ENCODE data around the gene HUNK. TPM values are rescaled to one million over a fixed set of nuclear protein-coding genes. Genes with fewer than 3 reads are reported as not detected.

The HUNK gene
- total and polyA plus RNA-seq, 2 experiments from 2014 or later, result 1.6 to 5.1 TPM

GRCh38 chr21:32021319-32021994 is 148.6 kb downstream of the HUNK start:
- Histone ChIP-seq H3K4me2 (no peak overlapping the region), H3K79me2 (replicated peaks; ENCODE audit: insufficient read depth) (no peaks in the 10 kb centered on the region), H4K20me1 (replicated peaks; ENCODE audit: insufficient read depth) (no peaks in the 10 kb centered on the region), H3K27me3 (ENCODE audit: insufficient read depth) (no peaks in the 10 kb centered on the region), H3K36me3 (ENCODE audit: insufficient read depth) (no peaks in the 10 kb centered on the region), H3K4me1 (ENCODE audit: insufficient read depth) (no peaks in the 10 kb centered on the region), H3K4me3 (no peak overlapping the region), H3F3A (replicated peaks; ENCODE audit: low read depth) (no peaks in the 10 kb centered on the region), H2AFZ (no peak overlapping the region), H3K9me2 (ENCODE audit: insufficient read depth) (no peaks in the 10 kb centered on the region), H3K27ac (ENCODE audit: low read depth) (no peak overlapping the region)
- Mint-ChIP-seq H3K36me3 (ENCODE audit: low read depth) (no peaks in the 10 kb centered on the region), H3K9me3 (no peaks in the 10 kb centered on the region; the same call in 2 of the 3 replicates), H3K27ac (no peak overlapping the region), H3K27me3 (ENCODE audit: insufficient read depth, low read depth, poor library complexity) (no peaks in the 10 kb centered on the region), H3K4me1 (no peaks in the 10 kb centered on the region), H3K4me3 (no peak overlapping the region)
- TF ChIP-seq ZNF462 (CRISPR knock-in tag; IDR thresholded peaks at IDR 0.05) (no peak), POLR2AphosphoS5 (IDR thresholded peaks at IDR 0.05; ENCODE audit: low read depth) (no peak), ZNF331 (CRISPR knock-in tag; IDR thresholded peaks at IDR 0.05; ENCODE audit: low read depth) (no peak), EZH2 (IDR thresholded peaks at IDR 0.05; ENCODE audit: low read depth, unreplicated experiment) (no peak), ZNF114 (CRISPR knock-in tag; IDR thresholded peaks at IDR 0.05) (no peak), CREB1 (CRISPR knock-in tag; IDR thresholded peaks at IDR 0.05; ENCODE audit: low read depth) (no peak), ETS1 (IDR thresholded peaks at IDR 0.05) (no peak), NANOG (IDR thresholded peaks at IDR 0.05; ENCODE audit: borderline replicate concordance) (no peak), REST (IDR thresholded peaks at IDR 0.05; ENCODE audit: unreplicated experiment) (no peak), EZH2phosphoT487 (IDR thresholded peaks at IDR 0.05; ENCODE audit: unreplicated experiment) (no peak), STAT1 (IDR thresholded peaks at IDR 0.05; ENCODE audit: unreplicated experiment) (no peak), JUNB (IDR thresholded peaks at IDR 0.05; ENCODE audit: unreplicated experiment) (no peak)
- TF ChIP-seq, protein P1, sequence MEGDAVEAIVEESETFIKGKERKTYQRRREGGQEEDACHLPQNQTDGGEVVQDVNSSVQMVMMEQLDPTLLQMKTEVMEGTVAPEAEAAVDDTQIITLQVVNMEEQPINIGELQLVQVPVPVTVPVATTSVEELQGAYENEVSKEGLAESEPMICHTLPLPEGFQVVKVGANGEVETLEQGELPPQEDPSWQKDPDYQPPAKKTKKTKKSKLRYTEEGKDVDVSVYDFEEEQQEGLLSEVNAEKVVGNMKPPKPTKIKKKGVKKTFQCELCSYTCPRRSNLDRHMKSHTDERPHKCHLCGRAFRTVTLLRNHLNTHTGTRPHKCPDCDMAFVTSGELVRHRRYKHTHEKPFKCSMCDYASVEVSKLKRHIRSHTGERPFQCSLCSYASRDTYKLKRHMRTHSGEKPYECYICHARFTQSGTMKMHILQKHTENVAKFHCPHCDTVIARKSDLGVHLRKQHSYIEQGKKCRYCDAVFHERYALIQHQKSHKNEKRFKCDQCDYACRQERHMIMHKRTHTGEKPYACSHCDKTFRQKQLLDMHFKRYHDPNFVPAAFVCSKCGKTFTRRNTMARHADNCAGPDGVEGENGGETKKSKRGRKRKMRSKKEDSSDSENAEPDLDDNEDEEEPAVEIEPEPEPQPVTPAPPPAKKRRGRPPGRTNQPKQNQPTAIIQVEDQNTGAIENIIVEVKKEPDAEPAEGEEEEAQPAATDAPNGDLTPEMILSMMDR (conservative IDR thresholded peaks at IDR 0.05; ENCODE audit: low read depth in 2 of 2), result no peak
- ATAC-seq (no peak), DNase-seq (ENCODE audit: low spot score) (no peak)
